Lung microvascular endothelial cell (primary cell): ENCODE measurements around the gene XBP1. TPM values are rescaled to one million over a fixed set of nuclear protein-coding genes. Genes with fewer than 3 reads are reported as not detected.
"Not testable (repeated sequence)": the region's sequence is repeated elsewhere in the genome, so short reads cannot be mapped to it uniquely, and the experiment has no call there.

ENCODE experiments used
- DNase-seq, 2 donors: peaks; one replicate each; pipeline versions ENCODE4 v3.0.0 to v3.0.0-alpha.2; 2010; ENCODE audit warnings: low read depth in 2 of 2
- total RNA-seq: library from RNA; depleted of rRNA; stranded (reverse); fragments of >200 nt; gene quantifications from 2 replicates; pipeline ENCODE4 v1.2.1, GENCODE V29; 2014

XBP1 gene
- total RNA-seq, 1 donor from 2014 or later = 105 TPM

DNA sequence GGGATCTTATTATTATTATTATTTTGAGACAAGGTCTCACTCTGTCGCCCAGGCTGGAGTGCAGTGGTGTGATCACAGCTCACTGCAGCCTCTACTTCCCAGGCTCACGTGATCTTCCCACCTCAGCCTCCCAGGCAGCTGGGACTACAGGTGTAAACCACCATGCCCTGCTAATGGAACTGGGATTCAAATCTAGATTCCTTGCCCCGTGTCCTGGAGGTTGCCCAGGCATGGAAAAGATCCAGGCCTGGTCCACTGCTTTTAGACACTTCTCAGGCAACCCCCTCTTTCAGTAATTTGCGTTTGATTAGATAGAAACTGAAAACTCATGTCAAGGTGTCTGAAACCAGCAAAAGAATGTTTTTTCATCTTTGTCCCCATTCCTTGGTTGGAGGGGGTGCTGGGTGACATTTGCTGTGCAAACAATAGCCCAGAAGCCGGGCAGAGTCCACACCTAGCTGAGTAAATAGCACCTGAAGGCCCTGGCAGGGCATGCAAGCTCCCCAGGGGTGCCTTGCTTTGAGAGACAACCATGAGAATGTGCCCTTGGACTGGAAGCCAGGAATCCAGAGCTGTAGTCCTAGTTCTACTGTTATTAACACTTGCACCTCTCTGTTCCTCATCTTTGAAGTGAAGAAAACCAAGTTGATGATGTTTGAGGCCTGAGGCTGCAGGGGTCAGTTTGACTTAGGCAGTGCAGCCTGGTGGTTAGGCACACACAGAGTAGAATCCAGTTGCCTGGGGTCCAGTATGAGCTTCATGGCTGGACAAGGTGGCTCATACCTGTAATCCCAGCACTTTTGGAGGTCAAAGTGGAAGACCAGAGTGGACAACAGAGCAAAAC lies 19.1 kb upstream of the XBP1 start:
- no peak for DNase-seq

DNA sequence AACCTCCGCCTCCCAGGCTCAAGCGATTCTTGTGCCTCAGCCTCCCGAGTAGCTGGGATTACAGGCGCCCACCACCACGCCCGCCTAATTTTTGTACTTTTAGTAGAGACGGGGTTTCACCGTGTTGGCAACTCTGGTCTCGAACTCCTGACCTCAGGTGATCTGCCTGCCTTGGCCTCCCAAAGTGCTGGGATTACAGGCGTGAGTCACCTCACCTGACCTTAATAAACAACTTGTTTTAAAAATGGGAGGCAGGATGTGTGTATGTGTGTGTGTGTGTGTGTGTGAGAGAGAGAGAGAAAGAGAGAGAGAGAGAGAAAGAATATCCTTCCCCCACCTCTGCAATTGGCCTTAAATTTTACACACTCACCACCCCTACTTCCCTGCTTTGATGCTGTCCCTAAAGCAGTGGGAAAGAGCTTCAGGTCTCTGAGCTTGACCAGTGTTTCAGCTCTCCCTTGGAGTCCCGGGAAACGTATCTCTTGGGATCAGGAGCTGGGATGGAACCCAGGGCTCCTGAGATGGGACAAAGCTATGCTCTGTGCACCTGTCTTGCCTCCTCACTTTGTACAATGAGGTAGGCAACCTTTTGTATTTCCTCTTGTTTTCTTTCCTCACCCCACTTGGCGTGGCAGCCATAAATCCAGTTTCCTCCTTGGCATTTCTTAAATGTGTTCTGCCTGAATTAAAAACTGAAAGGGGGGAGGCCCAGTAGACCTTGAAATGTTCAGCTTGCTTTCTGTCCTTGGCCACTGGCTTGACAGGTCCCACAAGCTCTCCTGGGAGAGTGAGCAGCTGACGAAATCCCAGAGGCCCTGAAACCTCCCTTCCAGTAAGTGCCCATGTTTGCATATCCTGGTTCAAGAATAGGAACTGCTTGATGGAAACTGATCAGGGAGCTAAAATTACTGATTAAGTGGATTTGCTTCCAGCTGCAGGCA lies 17.8 kb upstream of the XBP1 start:
- no peak for DNase-seq

DNA sequence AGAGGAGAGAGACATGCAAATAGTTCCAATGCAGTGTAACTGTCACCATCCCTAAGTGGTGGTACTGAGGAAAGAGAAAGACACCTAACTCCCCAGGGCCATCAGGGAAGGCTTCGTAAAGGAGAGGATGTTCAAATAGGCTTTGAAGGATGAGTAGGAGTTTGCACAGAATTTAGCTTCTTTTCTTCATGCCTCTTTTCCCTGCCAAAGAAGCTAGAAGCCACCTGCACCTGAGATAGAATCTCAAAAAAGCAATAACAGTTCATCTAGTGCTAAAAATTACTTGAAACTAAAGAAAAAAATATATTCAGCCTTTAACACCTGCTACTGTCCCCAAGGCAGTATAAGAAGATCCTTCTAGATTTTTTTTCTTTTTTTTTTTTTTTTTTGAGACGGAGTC lies 16.7 kb upstream of the XBP1 start:
- no peak for DNase-seq

DNA sequence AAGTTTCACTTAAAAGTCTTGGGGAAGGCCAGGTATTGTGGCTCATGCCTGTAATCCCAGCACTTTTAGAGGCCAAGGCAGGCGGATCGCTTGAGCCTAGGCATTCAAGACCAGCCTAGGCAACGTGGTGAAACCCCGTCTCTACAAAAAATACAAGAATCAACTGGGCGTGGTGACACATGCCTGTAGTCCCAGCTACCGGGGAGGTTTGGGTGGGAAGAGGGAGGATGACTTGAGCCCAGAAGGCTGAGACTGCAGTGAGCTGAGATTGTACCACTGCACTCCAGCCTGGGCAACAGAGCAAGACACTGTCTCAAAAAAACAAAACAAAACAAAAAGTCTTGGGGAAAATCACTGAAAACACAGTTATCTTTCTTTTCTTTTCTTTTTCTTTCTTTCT lies 15.4 kb upstream of the XBP1 start:
- no peak for DNase-seq

DNA sequence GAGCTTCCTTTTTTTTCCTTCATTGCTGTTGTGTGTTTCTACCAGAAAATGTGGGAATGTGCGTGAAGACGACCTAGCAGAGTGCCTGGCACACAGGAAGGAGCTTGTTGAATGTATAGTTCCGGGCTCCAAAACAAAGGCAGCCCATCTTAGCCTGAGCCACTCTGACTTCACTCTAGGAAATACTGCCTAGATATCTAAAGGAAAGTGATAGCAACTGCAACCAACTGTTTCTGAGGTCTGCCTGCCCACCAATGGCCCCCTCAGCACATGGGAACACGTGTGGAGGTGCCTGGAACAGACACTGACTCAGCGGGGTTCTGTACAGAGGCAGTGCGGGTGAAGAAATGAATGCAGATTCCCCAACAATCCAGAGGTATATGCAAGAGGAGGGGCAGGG lies 14.7 kb upstream of the XBP1 start:
- DNase-seq = peak in 1 of 2 donors; percentile 49

DNA sequence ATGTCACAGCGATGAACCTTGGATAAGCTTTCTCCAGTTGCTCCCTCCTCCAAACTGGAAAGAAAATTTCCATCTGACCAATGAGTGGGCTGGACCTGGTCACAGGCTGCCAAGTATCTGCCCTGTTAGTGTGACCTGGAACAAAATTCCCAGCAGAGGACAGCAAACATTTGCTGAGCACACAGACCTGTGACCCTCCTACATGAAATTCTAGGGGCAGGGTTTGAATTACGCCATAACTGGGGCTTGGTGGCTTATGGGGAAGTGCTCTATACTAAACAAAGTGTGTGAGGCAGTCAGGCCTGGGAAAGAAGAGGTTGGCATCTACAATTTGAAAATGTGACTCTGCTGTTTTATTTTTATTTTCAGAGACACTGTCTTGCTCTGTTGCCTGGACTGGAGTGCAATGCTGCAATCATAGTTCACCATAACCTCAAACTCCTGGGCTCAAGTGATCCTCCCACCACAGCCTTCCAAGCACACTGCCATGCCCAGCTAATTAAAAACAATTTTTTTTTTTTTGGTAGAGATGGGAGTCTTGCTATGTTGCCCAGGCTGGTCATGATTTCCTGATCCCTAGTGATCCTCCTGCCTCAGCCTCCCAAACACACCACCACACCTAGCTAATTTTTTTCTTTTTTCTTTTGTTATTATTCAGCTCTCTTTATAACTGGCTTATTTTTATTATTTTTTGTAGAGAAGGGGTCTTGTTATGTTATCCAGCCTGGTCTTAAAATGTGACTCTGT lies 13.6 kb upstream of the XBP1 start:
- DNase-seq = peak in 1 of 2 donors; percentile 89

DNA sequence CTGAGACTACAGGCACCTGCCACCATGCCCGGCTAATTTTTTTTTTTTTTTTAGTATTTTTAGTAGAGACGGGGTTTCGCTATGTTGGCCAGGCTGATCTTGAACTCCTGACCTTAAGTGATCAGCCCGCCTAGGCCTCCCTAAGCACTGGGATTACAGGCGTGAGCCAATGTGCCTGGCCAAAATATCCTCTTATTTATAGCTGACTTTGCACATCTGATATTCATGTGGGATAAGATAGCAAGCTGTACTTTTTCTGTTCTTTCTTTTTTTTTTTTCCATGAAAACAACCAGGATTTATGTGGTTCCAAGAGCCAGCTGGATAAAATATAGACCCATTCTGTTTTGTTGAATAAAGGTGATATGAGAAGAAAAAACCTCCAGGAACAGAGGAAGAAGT lies 12.1 kb upstream of the XBP1 start:
- no peak for DNase-seq

DNA sequence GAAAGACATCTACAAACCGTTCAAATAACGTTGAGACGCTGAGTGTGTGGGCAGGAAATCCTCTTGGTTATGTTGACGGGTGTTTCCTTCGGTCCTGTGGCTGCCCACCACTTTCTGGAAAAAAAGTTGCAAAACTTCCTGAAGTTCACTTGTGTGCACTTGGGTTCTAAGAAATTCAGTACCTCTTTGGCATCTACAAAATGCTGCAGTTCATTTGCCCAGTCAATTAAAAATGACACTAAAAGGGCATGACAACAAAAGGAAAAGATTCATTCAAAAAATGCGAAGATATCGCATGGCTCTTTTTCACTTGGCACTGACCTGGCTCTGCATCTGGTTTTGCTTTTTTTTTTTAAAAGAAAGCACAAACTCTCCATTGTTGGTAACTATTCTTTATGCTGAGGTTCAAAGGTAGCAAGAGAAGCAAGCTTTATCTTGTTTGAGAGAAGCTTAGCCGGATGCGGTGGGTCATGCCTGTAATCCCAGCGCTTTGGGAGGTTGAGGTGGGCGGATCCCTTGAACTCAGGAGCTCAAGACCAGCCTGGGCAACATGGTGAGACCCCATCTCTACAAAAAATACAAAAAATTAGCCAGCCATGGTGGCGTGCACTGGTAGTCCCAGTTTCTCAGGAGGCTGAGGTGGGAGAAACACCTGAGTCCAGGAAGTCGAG lies 10.6 kb upstream of the XBP1 start:
- DNase-seq = peak; percentile 24 to 79

DNA sequence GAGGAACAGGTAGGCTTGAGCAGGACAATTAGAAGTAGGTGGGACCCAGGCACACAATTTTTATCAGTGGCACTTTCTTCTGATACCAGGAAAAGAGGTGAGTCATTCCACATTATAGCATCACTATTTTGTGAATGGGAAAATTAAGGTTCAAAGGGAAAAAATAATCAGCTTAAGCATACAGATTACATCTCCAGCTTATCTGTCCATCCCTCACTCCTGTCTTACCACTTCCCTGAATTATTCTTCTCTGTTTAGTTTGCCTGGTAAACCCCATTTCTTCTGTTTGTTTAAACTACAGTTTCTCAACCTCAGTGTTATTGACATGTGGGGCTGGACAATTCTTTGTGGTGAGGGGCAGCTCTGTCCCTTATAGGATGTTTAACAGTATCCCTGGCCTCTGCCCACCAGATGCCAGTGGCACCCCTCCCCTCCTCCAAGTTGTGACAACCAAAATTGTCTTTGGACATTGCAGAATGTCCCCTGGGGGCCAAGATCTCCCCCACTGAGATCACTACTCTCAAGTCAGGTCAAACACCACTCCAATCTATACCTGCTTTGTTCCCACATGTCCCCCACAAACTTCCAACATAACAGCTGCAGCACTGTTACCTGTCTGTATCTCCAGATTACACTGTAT lies 8.5 kb upstream of the XBP1 start:
- DNase-seq = no peak

DNA sequence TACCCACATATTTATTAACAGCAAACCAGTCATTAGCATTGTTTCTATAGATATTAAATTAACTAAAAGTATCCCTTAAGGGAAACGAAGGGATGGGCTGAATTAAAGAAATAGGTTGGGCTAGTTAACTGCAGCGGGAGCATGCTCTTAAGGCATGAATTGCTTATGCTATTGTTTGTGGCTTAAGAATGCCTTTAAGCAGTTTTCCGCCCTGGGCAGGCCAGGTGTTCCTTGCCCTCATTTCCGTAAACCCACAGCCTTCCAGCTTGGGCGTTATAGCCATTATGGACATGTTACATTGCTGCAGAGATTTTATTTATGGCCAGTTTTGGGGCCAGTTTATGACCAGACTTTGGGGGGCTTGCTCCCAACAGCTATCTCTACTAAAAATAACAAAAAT lies 5.1 kb upstream of the XBP1 start:
- DNase-seq = not testable (repeated sequence)

DNA sequence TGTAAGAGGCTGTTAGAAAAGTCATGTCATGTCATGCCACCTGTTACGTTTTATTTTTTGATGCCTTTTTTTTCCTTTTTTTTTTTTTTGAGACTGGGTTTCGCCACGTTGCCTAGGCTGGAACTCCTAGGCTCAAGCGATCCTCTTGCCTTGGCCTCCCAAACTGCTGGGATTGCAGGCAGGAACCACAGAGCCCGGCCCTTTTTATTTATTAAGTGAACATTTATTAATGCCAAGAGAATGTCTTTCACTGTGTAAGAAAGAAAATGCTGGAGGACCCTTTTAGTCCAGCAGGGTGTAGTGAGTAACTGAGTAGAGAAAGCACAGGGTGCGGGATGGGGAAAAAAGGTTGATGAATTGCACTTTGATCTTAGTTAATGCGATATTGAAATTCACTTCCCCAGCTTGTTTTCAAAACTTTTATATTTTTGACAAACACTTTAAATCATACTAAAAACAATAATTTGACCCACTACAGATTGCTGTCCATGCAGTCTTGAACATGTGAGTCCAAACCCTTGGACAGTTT lies 2.3 kb upstream of the XBP1 start:
- no peak for DNase-seq

DNA sequence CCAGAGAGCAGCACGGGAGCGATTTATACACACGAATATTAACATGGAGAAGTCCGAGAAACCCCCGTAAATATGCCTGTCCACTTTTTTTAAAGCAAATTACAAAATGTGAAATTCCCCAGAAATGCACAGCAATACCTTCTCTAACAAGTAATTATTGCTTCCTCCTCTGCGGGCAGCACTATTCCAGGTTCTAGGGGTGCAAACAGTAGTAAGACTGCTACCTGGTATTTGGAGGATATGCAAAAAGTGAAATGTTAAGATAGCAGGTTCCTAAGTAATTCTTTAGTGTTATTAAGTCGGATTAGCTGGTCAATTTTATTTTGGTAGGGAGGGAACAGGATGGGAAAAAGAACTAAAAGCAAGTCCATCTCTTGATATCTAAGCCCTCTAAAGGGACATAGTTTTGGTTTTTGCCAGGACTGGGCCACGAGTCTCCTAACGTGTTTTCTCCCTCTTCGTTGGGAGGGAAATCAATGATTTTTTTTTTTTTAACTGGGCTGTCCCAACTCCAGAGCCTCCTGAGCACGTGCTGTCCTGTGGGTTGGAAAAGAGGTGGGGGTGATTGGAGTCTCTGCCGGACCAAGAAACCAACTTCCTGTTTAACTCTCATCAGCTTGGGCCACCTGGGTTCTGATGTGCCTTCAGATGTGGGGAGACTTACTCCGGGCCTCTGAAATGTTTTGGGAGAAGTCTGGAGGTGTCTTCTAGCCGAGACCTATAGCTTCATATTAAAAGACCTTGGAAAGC lies 1.7 kb upstream of the XBP1 start:
- DNase-seq = no peak

DNA sequence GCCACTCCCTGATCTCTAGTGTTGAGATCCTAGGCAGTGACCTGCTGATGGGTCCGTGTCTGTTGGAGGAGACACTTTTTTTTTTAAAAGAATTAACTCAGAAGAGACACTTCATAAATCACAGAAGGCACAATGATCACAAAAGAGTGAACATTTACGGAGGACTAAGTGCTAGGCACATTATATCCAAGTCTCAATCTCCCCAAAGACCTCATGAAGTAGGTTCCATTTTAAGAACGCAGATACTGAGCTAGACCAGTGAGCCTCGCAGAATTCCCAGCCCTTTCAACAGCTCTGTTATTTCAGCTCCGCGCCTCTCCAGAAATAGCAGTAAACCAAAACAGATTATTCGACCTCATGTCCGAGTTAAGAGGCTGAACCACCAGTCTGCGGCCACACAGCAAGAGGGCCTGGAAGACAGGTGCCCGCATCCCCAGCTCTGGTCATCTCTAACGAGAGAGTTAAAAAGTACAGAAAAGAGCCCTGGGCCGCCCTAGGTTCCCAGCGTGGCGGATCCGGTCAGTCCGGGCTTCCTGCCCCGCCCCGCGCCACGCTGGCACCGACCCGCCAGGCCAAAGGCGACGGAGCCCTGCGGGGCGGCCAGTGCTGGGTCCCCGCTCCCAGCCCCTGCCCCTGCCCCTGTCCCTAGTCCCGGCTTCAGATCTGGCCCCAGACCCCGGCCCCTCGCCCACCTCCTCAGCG lies 612 bp downstream of the XBP1 start:
- peak; percentile 76 to 86 for DNase-seq

DNA sequence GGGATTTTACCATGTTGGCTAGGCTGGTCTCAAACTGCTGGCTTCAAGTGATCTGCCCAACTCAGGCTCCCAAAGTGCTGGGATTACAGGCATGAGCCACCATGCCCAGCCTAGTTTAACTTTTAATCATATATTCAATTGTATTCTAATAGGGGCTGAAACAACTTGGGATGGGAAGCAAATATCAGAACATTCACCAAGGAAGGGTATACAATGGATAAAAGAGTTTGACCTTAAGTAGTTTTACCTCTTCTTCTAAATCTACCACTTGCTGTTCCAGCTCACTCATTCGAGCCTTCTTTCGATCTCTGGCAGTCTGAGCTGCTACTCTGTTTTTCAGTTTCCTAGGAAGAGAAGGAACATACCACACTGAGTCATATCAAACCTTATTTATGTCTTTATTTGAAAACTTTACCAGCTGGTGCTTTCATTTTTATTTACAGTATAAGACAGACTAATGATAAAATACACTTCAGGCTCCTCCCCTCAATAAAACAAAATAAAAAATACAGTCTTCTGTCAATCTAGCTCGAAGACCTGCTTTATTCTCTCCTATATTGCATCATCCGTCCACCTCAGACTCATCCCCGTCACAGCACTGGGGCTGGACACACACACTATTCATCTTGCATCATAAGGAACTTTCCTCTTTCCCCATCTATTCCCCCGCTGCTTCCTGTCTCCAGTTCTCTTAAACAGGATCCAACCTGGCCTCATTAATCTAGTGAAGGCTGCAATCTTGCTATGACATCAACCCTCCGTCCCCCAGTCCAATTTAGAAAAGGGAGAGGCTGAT lies 1.4 kb downstream of the XBP1 start:
- peak; percentile 78 to 92 for DNase-seq

DNA sequence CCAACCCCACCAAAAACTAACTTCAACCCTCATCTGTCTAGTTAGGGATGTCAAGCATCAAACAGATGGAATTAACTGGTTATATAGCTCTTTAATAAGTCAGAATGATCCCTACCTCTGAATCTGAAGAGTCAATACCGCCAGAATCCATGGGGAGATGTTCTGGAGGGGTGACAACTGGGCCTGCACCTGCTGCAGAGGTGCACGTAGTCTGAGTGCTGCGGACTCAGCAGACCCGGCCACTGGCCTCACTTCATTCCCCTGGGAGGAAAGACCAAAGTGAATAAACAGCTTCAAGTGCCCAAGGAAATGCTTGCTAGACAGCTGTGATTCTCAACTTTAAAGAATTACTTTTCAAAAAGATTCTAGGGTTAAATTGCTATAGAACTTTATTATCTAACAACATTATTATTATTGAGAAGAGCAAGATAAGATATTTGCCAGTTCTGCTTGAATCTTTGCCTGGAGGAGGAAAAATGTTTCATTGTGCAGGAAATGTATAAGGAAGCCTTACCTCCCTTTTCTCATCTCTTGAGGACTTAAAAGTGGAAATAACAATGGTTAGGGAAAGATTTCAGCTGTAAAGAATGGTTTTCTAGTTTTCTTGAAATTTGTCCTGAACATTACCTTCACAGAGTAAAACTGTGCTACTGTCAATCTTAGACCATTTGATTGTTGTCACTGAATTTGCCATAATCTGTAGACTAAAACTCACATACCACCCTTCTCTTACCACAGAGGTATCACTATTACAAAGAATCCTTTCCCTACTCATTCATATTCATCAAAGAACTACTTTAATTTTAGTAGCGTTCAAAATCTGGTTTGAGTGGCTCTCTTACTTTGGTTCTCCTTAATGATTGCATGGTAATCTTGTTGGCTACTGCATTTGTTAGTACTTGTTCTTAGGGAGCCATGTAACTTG lies 4.2 kb downstream of the XBP1 start:
- no peak for DNase-seq

DNA sequence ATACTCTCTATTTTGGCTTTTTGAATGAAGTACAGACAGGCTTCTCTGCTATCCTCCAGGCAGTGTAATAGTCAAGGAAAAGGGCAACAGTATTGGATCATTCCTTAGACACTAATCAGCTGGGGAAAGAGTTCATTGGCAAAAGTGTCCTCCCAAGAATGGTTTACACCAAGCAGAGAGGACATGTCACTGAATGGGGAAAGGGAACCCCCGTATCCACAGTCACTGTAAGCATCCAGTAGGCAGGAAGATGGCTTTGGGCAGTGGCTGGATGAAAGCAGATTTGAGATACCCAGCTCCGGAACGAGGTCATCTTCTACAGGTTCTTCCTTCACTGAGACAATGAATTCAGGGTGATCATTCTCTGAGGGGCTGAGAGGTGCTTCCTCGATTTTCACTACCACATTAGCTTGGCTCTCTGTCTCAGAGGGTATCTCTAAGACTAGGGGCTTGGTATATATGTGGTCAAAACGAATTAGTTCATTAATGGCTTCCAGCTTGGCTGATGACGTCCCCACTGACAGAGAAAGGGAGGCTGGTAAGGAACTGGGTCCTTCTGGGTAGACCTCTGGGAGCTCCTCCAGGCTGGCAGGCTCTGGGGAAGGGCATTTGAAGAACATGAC lies 5.2 kb downstream of the XBP1 start:
- DNase-seq = no peak
